ENCODE measurements around the gene SLC27A6.

SLC27A6 gene

GRCh38 chr5:129079496-129079895, 114.2 kb downstream of the SLC27A6 start:
- no peak for DNase-seq (ENCODE audit: low read depth, low spot score)
- Histone ChIP-seq H3K4me1 (ENCODE audit: control insufficient read depth, insufficient read depth, low read length) (no peaks in the 10 kb centered on the region), H3K36me3 (ENCODE audit: control insufficient read depth, insufficient read depth, low read length) (no peaks in the 10 kb centered on the region), H3K27me3 (ENCODE audit: control insufficient read depth, insufficient read depth, low read length) (no peaks in the 10 kb centered on the region), H3K27ac (ENCODE audit: low read length) (no peak overlapping the region), H3K9me3 (ENCODE audit: control insufficient read depth, insufficient read depth, low read length) (no peaks in the 10 kb centered on the region), H3K4me3 (ENCODE audit: low read length) (no peak overlapping the region)

- H3K36me3 ChIP-seq (ENCODE audit: control insufficient read depth, insufficient read depth, low read length), result no peaks in the 10 kb centered on the region
- no peak overlapping the region for H3K4me3 ChIP-seq (ENCODE audit: low read length)
- no peaks in the 10 kb centered on the region for H3K27me3 ChIP-seq (ENCODE audit: control insufficient read depth, insufficient read depth, low read length)
- no peaks in the 10 kb centered on the region for H3K9me3 ChIP-seq (ENCODE audit: control insufficient read depth, insufficient read depth, low read length)
- whole genome bisulfite sequencing (ENCODE audit: insufficient coverage, insufficient read length), result no CpG with 5 or more reads among the region's 7 CpGs
- DNase-seq (ENCODE audit: low read depth, low spot score), result no peak
- no peak overlapping the region for H3K27ac ChIP-seq (ENCODE audit: low read length)
- H3K4me1 ChIP-seq (ENCODE audit: control insufficient read depth, insufficient read depth, low read length), result no peaks in the 10 kb centered on the region
Measured at GRCh38 chr5:129080766-129081165, 115.5 kb downstream of the SLC27A6 start.

GRCh38 chr5:129082225-129083136, 117.2 kb downstream of the SLC27A6 start:
- no CpG with 5 or more reads among the region's 6 CpGs for WGBS (ENCODE audit: insufficient coverage, insufficient read length)
- no peak for DNase-seq (ENCODE audit: low read depth, low spot score)
- Histone ChIP-seq H3K27ac (ENCODE audit: low read length) (no peak overlapping the region), H3K4me3 (ENCODE audit: low read length) (no peak overlapping the region), H3K36me3 (ENCODE audit: control insufficient read depth, insufficient read depth, low read length) (no peaks in the 10 kb centered on the region), H3K4me1 (ENCODE audit: control insufficient read depth, insufficient read depth, low read length) (no peaks in the 10 kb centered on the region), H3K27me3 (ENCODE audit: control insufficient read depth, insufficient read depth, low read length) (no peaks in the 10 kb centered on the region), H3K9me3 (ENCODE audit: control insufficient read depth, insufficient read depth, low read length) (no peaks in the 10 kb centered on the region)
